Stimulated activated naive B cell treated with anti-CD40 and anti-IgM and Interleukin-4, amounts not matched to agents 10 μg/mL and 1 μg/mL and 100 μg/mL, for 72 hours (primary cell): Measurements from ENCODE around the gene ATP8B1.
A peak's percentile ranks its signal among the peaks of the same experiment; 100 is the strongest.

Source experiments
- ATAC-seq, 2 donors: fragments of 150-1000 bp; cut with Tn5 transposase; replicated peaks; 2 replicates each; pipeline ENCODE4 v1.10.0; 2021; ENCODE audit warnings: moderate library complexity in 1 of 2
- DNase-seq: peaks from one replicate; pipeline ENCODE4 v3.0.0; 2021
- H3K27ac Mint-ChIP-seq: one replicate; pipeline ENCODE4 v1.8.0; 2022; ENCODE audit warnings: mild to moderate bottlenecking, mixed read lengths
- H3K27me3 Mint-ChIP-seq, 2 donors: one replicate each; pipeline ENCODE4 v1.8.0; 2022; ENCODE audit warnings: mixed read lengths in 2 of 2
- H3K36me3 Mint-ChIP-seq, 2 donors: one replicate each; pipeline ENCODE4 v1.8.0; 2022; ENCODE audit warnings: mixed read lengths in 2 of 2, mild to moderate bottlenecking in 1 of 2
- H3K4me1 Mint-ChIP-seq, 2 donors: one replicate each; pipeline ENCODE4 v1.8.0; 2022; ENCODE audit warnings: mixed read lengths in 2 of 2, mild to moderate bottlenecking in 1 of 2
- H3K4me3 Mint-ChIP-seq, 2 donors: one replicate each; pipeline ENCODE4 v1.8.0; 2022; ENCODE audit warnings: mild to moderate bottlenecking in 2 of 2, mixed read lengths in 2 of 2, moderate library complexity in 1 of 2
- H3K9me3 Mint-ChIP-seq, 2 donors: one replicate each; pipeline ENCODE4 v1.8.0; 2022; ENCODE audit warnings: mixed read lengths in 2 of 2, mild to moderate bottlenecking in 1 of 2

ATP8B1 gene

GRCh38 chr18:57629422-57629821 is 173.7 kb downstream of the ATP8B1 start:
- Mint-ChIP-seq H3K27me3 (no peaks in the 10 kb centered on the region), H3K27ac (peak overlapping the region; percentile 14), H3K4me3 (peak overlapping the region; percentile 96 to 99), H3K36me3 (no peaks in the 10 kb centered on the region), H3K4me1 (peaks cover 9 to 16% of the 10 kb centered on the region in 2 donors), H3K9me3 (no peaks in the 10 kb centered on the region)
- no peak for ATAC-seq
- no peak for DNase-seq

GRCh38 chr18:57627488-57627887 is 175.6 kb downstream of the ATP8B1 start:
- Mint-ChIP-seq H3K36me3 (no peaks in the 10 kb centered on the region), H3K4me3 (no peak overlapping the region), H3K9me3 (no peaks in the 10 kb centered on the region), H3K4me1 (peaks cover 7 to 13% of the 10 kb centered on the region in 2 donors), H3K27me3 (no peaks in the 10 kb centered on the region), H3K27ac (peak overlapping the region; percentile 10)
- no peak for DNase-seq
- ATAC-seq: no peak

GRCh38 chr18:57624988-57625387 is 178.1 kb downstream of the ATP8B1 start:
- peaks cover 2 to 3% of the 10 kb centered on the region in 2 donors for H3K36me3 Mint-ChIP-seq
- H3K4me1 Mint-ChIP-seq: peaks cover 3% of the 10 kb centered on the region in 2 donors
- H3K4me3 Mint-ChIP-seq: no peak overlapping the region
- DNase-seq (no peak), ATAC-seq (no peak)
- no peaks in the 10 kb centered on the region for H3K9me3 Mint-ChIP-seq
- H3K27me3 Mint-ChIP-seq: no peaks in the 10 kb centered on the region
- H3K27ac Mint-ChIP-seq: no peak overlapping the region

DNA sequence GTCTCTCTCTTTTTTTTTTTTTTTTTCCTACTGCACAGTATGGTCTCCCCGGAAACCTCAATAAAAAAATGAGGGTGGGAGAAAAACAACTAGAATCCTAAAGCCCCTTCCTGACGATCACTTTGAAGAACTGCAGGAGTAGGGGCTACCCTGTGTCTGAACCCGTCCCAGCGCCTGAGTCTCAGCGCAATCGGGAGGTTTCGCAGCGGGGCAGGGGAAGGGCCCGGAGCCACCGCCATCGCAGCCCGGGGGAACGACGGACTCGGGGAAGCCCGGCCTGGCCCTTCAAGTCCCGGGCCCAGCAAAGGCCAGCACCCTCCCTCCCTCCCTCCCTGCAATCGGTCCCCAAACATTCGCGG is 181.9 kb downstream of the ATP8B1 start:
- peak overlapping the region; percentile 91 to 95 for H3K4me3 Mint-ChIP-seq
- ATAC-seq (peak; percentile 10 to 17), DNase-seq (peak; percentile 10)
- H3K4me1 Mint-ChIP-seq: peaks cover 1 to 10% of the 10 kb centered on the region in 2 donors
- H3K9me3 Mint-ChIP-seq: no peaks in the 10 kb centered on the region
- peaks cover 8 to 13% of the 10 kb centered on the region in 2 donors for H3K36me3 Mint-ChIP-seq
- peak overlapping the region; percentile 94 for H3K27ac Mint-ChIP-seq
- H3K27me3 Mint-ChIP-seq: no peaks in the 10 kb centered on the region

DNA sequence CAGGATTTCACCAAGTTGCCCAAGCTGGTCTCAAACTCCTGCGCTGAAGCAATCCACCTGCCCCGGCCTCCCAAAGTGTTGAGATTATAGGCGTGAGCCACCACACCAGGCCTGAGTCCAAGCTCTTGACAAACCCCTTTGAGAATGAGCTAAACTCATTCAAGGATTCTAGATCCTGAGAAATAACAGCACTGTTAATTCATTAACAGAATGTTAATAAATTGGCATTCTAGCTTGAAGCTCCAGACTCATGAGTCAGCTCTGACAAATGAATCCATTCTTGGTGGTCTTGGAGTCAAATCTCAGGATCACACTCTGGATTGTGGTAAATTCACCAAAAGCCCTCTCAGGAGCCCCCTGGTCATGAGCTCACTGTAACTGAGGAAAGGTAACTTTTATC is 183.2 kb downstream of the ATP8B1 start:
- no peak overlapping the region for H3K4me3 Mint-ChIP-seq
- H3K27me3 Mint-ChIP-seq: no peaks in the 10 kb centered on the region
- DNase-seq (no peak), ATAC-seq (no peak)
- no peak overlapping the region for H3K27ac Mint-ChIP-seq
- H3K4me1 Mint-ChIP-seq: peaks cover 5 to 15% of the 10 kb centered on the region in 2 donors
- no peaks in the 10 kb centered on the region for H3K9me3 Mint-ChIP-seq
- peaks cover 12 to 19% of the 10 kb centered on the region in 2 donors for H3K36me3 Mint-ChIP-seq

DNA sequence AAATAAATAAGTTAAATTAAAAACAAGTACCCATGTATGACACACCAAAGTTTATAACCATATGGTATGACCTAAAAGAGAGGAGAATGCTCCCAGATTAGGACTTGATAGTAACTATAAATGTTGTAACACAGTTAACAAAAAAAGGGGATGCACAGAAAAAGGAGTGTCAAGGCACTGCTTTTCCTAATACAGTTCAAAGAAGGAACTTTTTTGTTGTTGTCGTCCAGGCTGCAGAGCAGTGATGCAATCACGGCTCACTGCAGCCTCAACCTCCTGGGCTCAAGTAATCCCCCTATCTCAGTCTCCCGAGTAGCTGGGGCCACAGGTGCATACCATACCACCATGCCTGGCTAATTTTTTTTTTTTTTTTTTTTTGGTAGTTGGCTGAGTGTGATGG is 184.2 kb downstream of the ATP8B1 start:
- Mint-ChIP-seq H3K9me3 (no peaks in the 10 kb centered on the region), H3K4me1 (peaks cover 5 to 15% of the 10 kb centered on the region in 2 donors), H3K36me3 (peaks cover 13 to 22% of the 10 kb centered on the region in 2 donors), H3K27me3 (no peaks in the 10 kb centered on the region), H3K27ac (no peak overlapping the region), H3K4me3 (no peak overlapping the region)
- DNase-seq (no peak), ATAC-seq (no peak)

DNA sequence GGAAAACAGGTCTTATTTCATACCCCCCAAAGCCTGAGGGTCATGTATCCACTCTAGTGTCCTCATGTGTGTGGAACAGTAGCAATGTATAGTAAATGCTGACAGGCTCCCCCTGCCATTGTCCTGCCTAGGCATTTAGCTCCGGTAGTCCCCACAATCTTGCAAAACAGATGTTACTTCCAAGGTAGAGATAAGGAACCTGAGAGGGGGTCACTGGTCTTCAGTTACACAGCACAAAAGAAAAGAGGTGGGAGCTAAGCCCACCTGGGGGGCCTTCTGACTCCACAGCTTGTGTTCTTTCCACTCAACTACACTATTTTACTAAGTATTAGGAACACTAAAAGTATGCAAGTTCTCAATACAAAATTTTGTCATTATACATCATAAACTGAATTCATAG is 199.2 kb downstream of the ATP8B1 start:
- Mint-ChIP-seq H3K36me3 (peaks cover 38 to 49% of the 10 kb centered on the region in 2 donors), H3K27me3 (no peaks in the 10 kb centered on the region), H3K27ac (no peak overlapping the region), H3K4me3 (no peak overlapping the region), H3K9me3 (no peaks in the 10 kb centered on the region), H3K4me1 (no peaks in the 10 kb centered on the region)
- DNase-seq (no peak), ATAC-seq (no peak)
